Stimulated activated naive CD8-positive, alpha-beta T cell treated with anti-CD3 and anti-CD28 coated beads, Interleukin-15, Interleukin-2, amounts not matched to agents 100 U/mL and 50 U/mL, for 24 hours (primary cell): ENCODE data around the gene DHRS12.

Experiments
- ATAC-seq: fragments of 150-1000 bp; cut with Tn5 transposase; one replicate; pipeline ENCODE4 v1.10.0; 2021
- DNase-seq: peaks from one replicate; pipeline ENCODE4 v3.0.0; 2021

DHRS12 gene

DNA sequence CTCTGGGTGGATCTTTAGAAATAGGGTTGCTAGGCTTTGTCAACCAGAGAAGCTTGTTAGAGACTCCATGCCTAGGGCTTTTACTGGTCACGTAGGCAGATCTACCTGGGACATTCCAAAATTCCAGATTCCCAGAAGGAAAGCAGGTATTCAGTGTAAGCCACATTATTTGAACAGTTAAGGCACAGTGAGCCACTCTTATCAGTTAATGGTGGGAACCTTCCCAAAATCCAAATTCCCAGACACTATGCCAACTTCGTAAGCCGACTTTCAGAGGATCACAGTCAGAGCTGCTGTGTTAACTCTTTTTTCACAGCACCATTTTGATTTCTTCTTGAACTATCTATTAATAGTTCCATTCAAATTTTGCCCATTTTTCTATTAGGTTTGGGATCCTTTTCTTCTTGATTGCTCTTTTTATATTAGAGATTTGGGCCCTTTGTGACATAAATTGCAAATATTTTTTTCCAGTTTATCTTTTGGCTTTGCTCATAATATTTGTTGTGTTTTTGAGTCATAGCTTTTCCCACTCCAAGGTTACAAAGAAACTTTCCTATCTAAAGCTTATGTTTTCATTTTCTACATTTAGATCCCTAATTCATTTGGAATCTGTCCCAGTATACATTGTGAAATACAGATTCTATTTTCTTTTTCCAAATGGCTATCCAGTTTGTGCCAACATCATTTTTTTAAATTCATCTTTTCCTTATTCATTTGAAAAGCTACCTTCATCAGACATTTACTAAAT is 77.3 kb downstream of the DHRS12 start:
- ATAC-seq (no peak), DNase-seq (no peak)

- ATAC-seq (no peak), DNase-seq (no peak)
Observed at GRCh38 chr13:51724721-51725120, 79.2 kb downstream of the DHRS12 start.

DNA sequence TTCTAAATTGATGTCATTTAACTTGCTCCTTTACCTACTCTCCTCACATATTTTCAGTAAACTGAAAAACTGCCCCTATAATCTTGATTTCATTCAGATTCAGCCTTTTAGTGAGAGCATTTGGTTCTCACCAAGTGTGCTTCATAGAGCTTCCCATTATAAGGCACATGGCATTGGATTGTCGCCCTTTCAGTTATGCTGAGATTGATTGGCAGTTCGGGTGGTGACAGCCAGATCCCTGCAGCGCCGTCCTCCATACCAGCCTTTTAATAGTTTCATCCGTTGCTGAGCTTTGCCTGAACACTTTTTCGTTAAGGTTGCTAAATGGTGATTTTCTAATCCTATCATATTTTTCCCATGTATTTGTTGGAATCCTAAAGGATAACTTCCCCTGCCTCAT is 80.4 kb downstream of the DHRS12 start:
- no peak for ATAC-seq
- DNase-seq: no peak

DNA sequence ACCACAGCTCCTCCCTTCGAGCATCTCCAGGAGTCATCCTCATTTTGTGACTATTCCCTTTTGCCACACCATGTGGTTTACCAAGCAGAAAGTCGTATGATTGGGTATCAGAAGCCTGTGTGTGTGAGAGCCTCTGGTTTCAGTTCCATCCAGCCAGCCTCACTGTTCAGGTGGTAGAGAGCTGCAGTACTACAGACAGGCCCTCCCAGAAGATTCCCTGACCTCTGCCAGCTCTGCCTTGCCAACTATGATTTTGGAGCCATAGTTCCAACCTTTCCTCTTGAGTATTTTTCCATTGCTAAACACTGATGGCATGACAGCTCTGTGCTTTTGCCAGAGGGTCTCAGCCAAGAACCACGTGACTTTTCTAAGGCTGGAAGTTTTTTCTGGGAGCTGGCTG is 82.5 kb downstream of the DHRS12 start:
- no peak for DNase-seq

DNA sequence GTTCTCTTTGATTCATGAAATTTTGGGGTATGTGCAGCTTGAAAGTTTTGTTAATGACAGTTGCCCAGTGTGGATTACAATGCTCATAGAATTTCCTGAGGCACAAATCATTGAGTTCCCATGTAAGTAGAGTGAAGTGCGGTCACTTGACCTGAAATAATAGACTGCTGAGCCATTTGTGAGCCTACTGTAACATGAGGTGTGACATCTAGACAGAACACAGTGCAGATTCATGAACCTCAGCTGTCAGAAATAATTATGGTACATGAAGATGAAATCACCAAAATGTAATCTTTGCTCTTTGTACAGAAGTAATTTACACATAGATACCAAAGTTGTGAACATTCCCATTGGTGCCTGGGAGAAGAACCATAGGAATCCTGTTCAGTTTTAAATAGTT is 84.6 kb downstream of the DHRS12 start:
- ATAC-seq: no peak
- no peak for DNase-seq

More for the DNA sequence above, 82.5 kb downstream of the DHRS12 start:
- ATAC-seq: no peak
